Measurements from ENCODE around the gene CERK.

Gene CERK

GRCh38 chr22:46678003-46678657 is 59.9 kb downstream of the CERK start:
- no peak for DNase-seq (ENCODE audit: low spot score)

- DNase-seq (ENCODE audit: low spot score): no peak
Measured at GRCh38 chr22:46677323-46678002, 60.6 kb downstream of the CERK start.

GRCh38 chr22:46676881-46677280 is 61.2 kb downstream of the CERK start:
- DNase-seq (ENCODE audit: low spot score): no peak

GRCh38 chr22:46676479-46676878 is 61.6 kb downstream of the CERK start:
- no peak for DNase-seq (ENCODE audit: low spot score)

- DNase-seq (ENCODE audit: low spot score): no peak
Measured at GRCh38 chr22:46675938-46676337, 62.1 kb downstream of the CERK start.

- no peak for DNase-seq (ENCODE audit: low spot score)
Measured at GRCh38 chr22:46675479-46675878, 62.6 kb downstream of the CERK start.

- no peak for DNase-seq (ENCODE audit: low spot score)
Measured at GRCh38 chr22:46674906-46675305, 63.1 kb downstream of the CERK start.

GRCh38 chr22:46674367-46674781 is 63.7 kb downstream of the CERK start:
- DNase-seq (ENCODE audit: low spot score): peak; percentile 36

- no peak for DNase-seq (ENCODE audit: low spot score)
Measured at GRCh38 chr22:46673662-46674236, 64.3 kb downstream of the CERK start.

GRCh38 chr22:46673205-46673604 is 64.8 kb downstream of the CERK start:
- DNase-seq (ENCODE audit: low spot score): no peak

- DNase-seq (ENCODE audit: low spot score): no peak
Measured at GRCh38 chr22:46672731-46673130, 65.3 kb downstream of the CERK start.

- DNase-seq (ENCODE audit: low spot score): no peak
Measured at GRCh38 chr22:46671824-46672432, 66.1 kb downstream of the CERK start.

GRCh38 chr22:46669201-46669600 is 68.9 kb downstream of the CERK start:
- DNase-seq (ENCODE audit: low spot score): no peak

GRCh38 chr22:46668116-46668515 is 69.9 kb downstream of the CERK start:
- no peak for DNase-seq (ENCODE audit: low spot score)

- no peak for DNase-seq (ENCODE audit: low spot score)
Measured at GRCh38 chr22:46667245-46667623, 70.8 kb downstream of the CERK start.

GRCh38 chr22:46666577-46667244 is 71.3 kb downstream of the CERK start:
- DNase-seq (ENCODE audit: low spot score): no peak

- DNase-seq (ENCODE audit: low spot score): no peak
Measured at GRCh38 chr22:46665751-46666280, 72.2 kb downstream of the CERK start.

GRCh38 chr22:46665151-46665695 is 72.8 kb downstream of the CERK start:
- no peak for DNase-seq (ENCODE audit: low spot score)

GRCh38 chr22:46664301-46664855 is 73.7 kb downstream of the CERK start:
- DNase-seq (ENCODE audit: low spot score): no peak

- no peak for DNase-seq (ENCODE audit: low spot score)
Measured at GRCh38 chr22:46663436-46664100, 74.5 kb downstream of the CERK start.

- no peak for DNase-seq (ENCODE audit: low spot score)
Measured at GRCh38 chr22:46663001-46663400, 75.1 kb downstream of the CERK start.
